Testis (tissue), 2 donors: ENCODE measurements around the gene PNLIP.

Source experiments
- CTCF ChIP-seq, 3 experiments: fragments of 450-650 bp in 2 of 3; fragments of 200-600 bp in 1 of 3; sonication (generic) in 1 of 3; IDR thresholded peaks; one replicate each; pipeline ENCODE4 v1.5.1; 2016 to 2019; ENCODE audit warnings: antibody characterized with exemption in 3 of 3, mild to moderate bottlenecking in 2 of 3, moderate library complexity in 1 of 3
- POLR2A ChIP-seq: fragments of 450-650 bp; IDR thresholded peaks from one replicate; pipeline ENCODE4 v1.6.1; 2017; ENCODE audit warnings: antibody characterized with exemption, mild to moderate bottlenecking, moderate library complexity

- TF ChIP-seq CTCF (IDR thresholded peaks at IDR 0.05) (no peak), POLR2A (no peak)
Measured at GRCh38 chr10:116593139-116593740, 47.5 kb downstream of the PNLIP start.
